Measurements from ENCODE around the gene SPDEF.

SPDEF gene

DNA sequence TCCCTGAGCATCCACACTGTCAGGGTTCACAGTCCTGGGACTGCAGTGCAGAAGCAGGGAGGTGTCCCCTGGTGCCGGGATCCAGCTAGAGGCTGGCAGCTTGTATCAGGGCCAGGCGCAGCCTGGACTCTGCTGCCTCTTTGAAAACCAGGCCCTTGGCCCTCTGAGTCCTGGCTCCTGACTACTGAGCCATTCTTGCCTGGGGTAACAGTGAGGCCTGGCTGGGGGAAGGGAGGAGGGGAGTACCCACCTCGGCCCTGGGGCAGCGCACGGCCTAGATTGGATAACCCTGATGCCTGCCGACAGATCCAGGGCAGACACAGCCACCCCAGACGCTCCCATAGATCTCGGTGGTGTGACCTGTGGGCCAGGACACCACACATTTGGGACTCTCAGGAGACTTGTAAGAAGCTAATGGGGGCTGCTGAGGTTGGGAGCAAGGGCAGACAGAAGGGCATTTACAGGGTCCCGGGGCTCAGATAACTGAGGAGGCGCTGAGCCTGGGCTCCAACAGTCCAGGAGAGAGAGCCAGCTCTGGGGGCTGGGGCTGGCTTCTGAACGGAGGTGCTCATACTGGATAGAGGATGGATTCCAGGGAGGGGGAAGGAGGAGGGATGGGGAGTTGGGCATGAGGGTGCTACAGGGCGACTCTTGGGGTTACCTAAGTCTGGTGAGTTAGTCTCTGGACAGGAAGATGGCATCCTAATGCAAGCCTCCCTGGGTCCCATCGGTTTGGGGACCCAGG lies 30.5 kb downstream of the SPDEF start:
- no peak for DNase-seq

DNA sequence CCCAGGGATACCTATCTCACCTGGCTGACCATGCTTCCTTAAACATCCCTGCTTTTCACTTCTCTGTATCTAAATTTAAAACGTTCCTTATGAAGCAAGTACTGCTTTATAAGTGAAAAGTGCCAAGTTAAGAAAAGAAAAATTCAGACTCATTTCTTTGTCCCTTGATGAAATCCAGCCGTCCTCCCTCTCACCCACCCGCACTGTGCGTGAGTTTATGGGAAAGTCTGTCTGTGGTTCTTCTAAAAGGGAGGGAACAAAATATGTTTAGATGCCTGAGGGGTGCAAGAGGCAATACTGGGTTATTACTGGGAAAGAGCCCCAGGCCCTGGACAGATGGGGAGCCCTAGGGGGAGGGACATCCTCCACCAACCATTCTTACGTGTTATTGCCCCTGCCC lies 31.2 kb downstream of the SPDEF start:
- no peak for DNase-seq

DNA sequence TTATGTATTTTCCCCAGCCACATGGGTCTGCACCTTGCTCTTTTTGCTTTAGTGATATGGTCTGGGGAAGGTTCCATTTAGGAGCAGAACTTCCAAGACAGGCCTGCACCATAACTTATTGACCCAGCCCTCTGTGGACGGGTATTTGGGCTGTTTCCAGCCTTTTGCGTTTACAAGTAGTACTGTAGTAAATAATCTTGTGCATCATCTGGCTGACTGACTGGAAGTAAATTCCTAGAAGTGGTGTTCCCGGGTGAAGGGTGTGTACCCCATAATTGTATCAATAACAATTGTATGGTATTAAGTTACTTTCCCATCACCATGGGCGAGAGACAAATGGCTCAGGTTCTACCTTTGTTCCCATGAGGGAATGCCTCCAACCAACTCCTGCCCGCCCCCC lies 31.6 kb downstream of the SPDEF start:
- no peak for DNase-seq

DNA sequence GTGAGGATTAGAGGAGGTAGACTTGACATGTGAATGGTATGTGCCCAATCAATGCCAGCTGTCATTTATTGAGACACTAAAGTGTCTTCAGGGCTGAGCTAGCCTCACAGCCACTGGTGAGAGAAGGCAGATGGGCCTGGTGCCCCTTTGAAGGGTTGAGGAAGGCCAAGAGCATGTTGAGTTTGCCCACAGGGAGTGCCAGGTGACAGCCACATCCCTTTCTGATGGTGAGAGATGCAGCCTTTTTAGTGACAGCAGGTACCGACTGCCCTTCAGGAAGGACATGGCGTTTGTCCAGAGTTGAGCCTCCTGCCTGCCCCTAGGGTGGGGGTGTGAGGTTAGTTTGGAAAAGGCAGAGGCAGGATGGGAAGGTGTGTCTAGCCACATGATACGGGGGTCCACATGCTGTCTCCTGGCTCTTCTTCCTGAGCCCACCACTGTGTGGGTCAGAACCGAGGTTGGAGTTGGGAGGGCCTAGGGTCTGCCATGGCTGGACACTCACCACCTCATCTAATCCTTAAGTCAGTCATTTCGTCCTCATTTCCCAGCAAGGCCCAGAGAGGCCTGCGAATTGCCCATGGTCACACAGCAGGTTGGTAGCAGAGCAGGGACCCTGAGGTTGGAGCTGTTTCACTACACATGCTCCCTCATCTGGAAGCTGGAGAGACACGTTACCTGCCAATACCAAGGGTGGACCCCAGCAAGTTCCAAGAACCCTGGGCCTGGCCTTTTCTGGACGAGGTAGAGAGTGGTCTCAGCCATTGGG lies 32.5 kb downstream of the SPDEF start:
- no peak for DNase-seq

DNA sequence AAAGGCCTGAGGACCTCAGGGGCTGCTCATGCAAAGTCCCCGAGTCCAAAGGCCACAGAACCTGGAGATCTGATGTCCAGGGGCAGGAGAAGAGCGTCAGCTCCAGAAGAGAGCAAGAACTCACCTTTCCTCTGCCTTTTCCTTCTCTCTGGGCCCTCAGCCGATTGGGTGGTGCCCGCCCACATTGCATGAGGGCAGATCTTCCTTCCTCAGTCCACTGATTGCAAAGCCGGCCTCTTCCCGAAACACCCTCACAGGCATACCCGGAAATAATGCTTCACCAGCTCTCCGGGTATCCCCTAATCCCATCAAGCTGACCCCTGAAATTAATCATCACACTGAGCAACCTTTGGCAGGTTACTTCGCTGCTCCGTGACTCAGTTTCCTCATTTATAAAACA lies 33.4 kb downstream of the SPDEF start:
- DNase-seq: no peak

DNA sequence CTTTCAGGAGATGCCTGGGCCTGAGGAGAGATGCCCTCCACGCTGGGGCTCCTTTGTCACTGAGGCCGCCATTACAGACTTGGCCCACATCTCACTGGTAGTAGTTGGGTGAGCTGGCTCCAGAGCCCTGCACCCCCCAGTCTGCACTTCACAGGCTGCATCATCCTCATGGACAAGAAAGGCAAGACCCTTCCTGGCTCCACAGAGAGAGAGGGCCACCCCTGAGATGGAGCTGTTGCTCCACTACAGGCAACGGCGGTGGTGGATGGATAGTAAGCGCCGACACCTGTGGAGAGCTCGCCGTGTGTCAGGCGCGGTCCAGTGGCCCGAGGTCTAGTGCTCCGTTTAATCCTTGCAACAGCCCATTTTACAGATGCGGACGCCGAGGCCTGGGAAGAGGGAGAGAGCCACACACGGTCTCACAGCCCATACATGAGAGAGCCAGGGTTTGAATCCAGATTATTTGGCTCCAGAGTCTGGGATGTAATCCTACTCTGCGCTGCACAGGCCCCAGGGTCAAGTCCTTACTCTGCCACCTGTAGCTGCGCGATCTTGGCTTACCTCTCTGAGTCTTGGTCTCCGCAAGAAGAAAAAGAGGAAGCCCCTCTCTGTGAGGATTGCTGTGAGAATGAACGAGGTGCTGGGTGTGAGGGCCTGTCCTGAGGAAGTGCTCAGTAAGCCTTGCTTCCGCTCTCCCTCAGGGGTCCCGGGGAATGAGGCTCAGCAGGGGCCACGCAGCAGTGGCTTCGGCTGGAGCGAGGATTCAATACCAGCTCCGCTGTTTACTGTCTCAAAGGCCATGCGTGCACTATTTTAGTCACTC lies 34.5 kb downstream of the SPDEF start:
- no peak for DNase-seq

DNA sequence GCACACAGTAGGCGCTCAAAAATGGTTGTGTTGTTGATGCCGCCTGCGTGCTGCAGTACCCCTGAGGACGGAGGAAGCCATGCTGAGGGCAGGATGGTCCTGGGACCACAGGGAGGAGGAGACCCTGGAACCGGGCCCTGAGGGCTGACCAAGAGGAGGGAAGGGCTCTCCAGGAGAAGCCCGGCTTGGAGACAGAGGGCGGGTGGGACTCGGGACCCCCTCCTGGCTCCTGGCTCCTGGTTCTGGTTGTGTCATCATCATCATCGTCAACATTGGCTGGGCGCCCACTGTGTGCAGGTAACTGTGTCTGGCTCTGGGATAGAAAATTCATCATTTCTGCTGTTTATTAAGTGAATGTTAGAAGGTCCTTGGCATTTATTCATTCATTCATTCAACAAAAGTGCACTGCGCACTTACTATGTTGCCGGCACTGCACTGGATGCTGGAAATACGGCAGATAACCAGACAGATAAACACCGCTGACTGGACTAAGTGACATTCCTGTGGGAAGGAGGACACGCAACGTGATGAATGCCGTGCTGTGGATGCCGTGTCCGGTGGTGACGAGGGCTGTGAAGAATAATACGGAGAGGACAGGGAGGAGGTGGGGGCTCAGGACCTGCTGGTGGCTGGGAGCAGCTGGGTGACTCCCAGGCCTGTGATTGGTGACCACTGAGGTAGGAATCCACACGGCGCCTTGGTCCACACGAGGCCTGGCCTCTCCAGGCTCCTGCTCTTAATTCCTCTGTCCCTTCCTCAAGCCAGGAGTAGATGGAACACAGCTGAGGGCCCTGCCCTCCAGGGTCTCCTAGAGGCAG lies 35.3 kb downstream of the SPDEF start:
- DNase-seq: no peak

DNA sequence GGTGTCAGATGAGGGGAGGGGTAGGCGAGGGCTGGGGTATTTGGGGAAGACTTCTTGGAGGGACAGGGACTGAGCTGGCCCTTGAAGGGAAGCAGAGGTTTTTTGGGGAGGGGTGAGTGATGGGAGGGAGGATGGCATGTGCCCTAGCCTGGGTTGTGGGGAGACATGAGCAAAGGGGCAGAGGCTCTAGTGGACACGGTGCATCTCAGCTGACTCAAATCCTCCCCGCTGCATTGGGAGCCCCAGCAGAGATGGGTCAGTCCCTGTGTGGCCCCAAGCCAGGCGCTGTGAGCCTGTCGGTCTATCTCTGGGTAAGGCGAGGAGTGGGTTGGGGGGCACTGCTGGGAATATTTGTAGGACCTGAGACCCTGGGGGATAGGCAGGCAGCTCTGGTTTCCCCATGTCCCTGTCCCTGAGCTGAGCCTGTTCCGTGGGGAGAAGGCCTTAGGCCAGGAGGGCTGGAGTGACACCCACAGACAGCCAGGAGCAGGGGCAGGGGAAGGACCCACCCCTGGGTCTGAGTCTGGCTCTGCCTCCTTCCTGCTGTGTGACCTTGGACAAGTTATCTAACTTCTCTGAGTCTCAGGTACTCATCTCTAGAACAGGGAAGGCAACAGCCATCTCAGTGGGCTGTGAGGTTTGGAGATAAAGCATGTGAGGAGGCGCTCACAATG lies 36.0 kb downstream of the SPDEF start:
- DNase-seq: no peak

DNA sequence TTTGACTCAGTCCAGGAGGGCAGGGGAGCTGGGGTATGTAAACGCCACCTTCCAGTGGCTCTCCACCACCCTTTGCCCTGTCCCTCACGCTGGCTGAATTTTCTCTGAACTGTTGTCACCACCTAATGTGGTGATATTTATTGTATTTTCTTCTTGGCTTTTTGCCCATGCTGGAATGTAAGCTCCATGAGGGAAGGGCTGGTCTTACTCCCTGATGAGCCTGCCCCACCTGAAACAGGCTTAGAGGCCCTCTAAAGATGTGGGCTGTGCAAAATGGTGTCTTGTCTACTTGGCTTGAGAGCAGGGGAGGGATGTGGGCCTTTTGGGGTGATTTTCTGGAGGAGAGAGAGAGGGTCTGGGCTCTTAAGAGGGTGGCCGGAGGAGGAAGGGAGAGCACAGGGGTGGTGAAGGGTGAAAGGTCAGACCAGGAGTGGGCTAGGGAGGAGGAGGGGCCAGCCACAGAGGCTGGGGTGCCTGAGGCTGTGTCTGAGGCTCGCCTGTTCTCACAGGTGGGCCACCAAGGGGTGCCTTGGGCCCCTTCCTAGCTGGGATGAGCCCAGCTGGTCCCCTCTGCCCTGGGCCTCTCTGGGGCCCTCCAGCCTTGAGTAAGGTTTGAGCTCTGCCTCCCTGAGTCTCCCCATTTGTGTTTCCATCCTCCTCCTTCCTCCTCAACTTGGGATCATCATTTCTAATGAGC lies 37.3 kb downstream of the SPDEF start:
- no peak for DNase-seq

DNA sequence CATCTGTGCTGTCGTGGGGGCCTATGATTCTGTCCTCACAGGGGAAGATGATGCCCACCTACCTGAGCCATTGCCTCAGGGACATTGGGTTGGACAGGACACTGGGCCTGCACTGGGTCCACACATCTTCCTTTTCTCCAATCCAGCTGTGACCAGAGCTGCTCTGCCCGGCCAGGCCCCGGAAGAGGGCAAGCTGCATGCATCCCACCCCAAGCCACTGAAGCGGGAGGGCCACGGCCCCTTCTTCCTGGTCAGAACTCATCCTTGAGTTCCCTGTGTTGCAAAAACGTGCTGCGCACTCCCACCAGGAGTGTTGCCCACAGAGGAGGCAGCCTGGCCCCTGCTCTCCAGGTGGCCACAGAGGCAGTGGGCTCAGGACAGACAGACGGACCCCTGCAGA lies 38.2 kb downstream of the SPDEF start:
- DNase-seq: no peak

DNA sequence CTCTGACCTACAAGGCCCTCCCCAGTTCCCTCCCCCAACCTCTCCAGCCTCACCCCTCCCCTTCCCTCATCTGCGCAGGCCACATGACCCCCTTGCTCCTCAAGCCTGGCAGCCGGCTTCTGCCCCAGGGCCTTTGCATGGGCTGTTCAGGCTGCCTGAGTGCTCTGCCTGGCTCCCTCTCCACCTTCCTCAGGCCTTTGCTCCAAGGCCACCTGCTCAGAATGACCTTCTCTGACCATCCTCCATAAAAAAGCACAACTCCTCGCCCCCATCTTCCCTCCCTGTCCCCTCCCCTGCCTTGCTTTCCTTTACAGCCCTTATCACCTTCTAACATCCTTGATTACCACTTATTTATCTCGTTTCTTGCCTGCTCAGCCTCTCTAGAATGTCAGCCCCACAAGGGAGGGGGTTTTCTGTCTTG lies 38.7 kb downstream of the SPDEF start:
- DNase-seq: no peak

DNA sequence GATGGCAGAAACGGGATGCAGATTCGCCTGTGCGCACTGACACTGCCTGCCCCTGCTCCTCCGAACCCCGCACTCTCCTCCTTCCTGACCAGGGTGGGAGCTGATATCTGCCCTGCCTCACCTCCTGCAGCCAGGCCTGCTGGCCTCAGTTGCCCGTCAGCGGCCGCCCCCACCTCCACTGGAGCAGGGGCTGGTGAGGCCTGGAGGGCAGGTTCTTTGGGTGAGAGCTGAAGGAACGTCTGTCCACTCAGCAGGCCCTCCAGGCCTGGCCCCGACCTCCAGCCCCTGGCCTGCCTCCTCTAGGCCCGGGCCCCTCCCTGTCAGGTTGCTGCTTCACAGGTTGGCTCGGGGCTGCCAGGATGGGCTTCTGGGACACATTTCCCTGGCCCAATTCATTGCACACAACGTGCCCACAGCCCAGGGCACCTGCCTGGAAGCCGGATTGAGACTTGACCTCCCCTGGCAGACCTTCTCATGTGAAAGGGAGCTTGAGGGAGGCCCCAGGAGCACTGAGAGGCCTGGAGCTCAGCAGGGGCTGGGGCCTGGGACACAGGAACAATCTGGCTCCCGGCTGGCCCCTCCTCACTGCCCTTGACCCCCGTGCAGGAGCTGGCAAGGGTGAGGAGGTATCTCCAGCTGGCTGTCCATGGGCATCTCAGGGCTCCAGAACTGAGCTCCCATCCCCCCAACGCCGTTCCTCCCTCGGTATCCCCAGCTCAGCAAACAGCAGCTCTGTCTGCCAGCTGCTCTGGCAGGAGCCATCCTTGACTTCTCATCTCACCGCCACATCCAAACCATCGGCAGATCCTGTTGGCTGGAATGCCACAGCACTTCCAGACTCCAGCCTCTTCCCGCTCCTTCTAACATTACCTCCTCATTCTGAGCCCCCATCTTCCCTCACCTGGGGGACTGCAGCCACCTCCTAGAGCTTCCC lies 39.5 kb downstream of the SPDEF start:
- DNase-seq: no peak

DNA sequence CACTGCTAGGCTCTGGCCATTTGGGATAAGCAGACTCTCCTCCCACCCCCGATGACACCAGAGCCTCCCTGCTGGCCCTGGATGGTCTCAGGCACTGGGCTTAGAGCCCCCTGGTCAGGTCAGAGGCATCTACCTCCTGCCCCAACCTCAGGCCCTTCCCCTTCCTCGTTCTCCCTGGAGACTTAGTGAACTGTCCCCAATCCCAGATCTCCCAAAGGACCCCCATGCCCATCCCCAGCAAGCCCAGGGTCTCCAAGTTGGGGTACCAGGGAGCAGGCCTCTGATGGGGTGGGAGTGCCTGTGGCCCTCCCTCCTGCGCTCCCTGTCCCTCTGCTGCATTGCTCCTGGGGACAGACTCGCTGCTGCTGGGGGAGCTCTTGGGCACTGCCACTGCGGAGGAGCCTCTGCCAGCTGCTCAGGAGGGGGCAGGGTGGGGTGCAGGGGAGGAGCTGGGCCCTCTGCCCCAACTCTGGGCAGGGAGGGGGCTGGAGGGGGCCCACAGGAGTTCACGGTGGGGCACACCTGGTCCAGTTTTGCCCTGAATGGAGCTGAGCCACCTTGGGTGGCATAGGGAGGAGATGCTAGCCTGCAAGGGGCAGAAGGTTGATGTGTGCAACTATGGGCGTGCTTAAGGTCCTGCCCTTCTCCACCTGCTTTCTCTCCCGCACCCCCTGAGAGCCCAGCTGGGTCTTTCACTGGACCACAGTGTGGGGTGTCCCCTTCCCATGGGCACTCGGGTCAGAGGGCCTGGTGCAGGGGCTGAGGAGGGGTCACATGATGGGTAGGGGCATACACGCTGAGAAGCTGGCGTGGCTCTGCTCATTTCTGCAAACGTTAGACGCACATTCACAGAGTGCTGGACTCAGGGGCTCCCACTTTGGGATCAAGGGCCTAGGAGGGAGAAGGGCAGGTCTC lies 40.4 kb downstream of the SPDEF start:
- DNase-seq: no peak

DNA sequence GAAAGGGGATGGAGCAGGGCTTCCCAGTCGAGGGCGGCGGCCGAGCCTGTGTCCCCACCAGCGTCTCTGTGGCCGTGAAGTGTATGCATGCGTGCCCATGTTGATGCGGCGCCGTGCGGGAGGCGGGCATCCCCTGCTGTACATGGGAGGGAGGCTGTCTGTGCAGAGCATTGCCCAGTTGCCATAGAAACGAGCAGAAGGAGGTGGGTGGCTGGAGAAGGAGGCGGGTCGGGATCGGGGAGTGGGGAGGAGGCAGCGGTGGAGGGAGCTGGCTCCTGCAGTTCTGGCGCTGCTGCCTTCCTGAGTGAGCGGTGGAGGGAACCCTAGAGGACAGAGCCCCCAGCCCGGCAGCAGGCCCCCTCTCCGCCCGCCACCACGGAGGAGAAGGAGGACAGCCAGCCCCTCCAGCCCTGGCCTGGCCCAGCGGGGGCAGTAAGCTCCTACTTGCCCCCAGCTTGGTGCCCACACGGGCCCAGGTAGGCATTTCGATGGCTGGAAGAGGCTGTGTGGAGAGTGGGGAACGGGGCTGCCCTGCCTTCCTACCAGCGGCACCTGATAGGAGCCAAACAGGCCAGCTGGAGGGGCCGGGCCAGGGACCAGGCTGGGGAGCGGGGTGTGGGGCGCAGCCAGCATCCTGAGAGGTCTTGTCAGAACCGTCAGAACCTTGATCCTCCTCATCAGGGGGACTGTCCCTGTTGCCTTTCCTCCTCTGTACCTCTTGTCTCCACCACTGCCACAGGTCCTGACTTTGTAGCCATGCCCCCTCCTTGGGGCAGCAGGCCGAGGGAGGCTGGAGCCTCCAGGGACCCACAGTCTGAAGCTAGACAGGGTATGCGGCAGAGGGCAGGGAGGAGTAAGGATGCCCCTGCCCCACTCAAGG lies 41.3 kb downstream of the SPDEF start:
- no peak for DNase-seq

DNA sequence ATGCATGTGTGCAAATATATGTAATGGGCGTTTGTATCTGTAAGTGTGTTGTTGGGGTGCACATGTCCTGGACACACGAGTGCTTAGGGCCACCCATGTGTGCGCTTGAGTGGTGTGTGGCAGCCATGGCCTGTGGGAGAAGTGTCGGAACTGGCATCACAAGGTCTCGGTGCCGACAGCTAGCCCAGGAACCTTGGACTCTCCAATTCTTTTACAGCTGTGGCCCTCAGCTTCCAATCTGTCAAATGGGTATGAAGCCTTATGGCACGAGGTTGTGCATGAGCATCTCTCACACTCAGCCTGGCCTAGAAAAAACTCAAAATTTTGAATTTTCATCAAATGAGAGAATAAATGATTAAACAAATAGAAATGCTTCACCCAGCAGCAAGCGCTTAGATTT lies 42.0 kb downstream of the SPDEF start:
- no peak for DNase-seq

DNA sequence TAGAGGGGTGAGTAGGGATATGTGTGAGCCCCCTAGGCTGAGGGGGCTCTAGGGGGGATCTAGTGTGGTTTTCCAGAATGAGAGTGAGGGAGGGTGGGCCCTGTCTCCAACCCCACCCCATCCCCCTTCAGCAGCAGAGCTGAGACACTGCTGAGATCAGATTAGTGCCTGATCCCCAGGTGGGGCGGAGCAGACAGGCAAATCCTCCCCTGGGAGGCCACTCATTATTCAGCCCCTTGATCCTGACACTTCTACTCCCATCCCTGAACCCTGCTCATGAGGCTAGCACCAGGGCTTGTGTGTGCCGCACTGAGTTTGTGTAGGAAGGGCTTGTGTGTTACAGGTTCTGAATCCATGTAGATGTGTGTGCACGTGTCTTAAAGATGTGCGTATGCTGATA lies 42.5 kb downstream of the SPDEF start:
- no peak for DNase-seq

DNA sequence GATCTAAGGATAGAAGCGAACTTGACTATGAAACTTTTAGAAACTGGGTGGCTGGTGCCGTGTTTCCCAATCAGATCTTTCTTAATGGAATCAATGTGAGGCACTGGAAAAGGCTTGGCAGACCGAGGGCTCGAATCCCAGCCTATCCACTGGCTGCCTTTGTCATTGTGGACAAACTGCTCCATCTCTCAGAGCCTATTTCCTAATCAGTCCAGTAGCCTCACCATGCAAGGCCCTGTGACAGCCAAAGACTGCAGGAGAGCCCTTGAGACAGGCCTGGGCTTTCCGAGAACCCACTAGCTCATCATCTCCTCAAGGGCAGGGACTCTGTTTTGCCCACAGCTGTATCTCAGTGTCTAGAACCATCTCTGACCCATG lies 43.4 kb downstream of the SPDEF start:
- DNase-seq: no peak
